ENCODE data around the gene UBTD1.
"Not testable (repeated sequence)": the region's sequence is repeated elsewhere in the genome, so short reads cannot be mapped to it uniquely, and the experiment has no call there.

The UBTD1 gene

DNA sequence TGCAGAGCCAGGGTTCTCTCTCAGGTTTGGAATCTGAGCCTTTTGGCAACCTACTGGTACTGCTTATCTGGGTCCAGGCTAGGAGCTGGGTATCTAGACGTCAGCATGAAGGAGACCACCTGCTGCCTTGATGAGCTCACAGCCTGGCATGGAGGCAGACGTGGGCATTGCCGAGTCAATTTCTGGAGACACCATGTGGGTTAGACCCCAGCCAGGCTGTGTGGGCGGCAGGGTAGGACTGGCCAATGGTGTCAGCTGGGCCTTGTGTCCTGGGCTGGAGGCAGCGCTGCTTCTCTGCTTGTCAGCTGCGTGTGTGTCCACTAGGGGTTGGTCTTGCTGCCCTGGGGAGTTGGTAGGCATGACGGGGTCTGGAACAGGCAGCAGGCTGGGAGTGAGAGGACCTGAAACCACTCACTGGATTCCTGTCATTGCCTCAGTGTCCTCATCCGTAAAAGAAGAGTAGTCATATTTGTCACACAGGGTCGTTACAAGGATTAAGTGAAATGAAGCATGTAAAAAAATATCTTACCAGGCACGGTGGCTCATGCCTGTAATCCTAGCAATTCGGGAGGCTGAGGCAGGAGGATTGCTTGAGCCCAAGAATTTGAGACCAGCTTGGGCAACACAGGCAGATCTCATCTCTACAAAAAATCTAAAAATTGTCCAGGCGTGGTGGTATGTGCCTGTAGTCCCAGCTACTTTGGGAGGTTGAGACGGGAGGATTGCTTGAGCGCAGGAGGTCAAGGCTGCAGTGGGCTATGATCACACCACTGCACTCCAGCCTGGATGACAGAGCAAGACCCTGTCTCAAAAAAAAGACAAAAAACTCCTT is 42.2 kb downstream of the UBTD1 start:
- peak; percentile 91 for DNase-seq

DNA sequence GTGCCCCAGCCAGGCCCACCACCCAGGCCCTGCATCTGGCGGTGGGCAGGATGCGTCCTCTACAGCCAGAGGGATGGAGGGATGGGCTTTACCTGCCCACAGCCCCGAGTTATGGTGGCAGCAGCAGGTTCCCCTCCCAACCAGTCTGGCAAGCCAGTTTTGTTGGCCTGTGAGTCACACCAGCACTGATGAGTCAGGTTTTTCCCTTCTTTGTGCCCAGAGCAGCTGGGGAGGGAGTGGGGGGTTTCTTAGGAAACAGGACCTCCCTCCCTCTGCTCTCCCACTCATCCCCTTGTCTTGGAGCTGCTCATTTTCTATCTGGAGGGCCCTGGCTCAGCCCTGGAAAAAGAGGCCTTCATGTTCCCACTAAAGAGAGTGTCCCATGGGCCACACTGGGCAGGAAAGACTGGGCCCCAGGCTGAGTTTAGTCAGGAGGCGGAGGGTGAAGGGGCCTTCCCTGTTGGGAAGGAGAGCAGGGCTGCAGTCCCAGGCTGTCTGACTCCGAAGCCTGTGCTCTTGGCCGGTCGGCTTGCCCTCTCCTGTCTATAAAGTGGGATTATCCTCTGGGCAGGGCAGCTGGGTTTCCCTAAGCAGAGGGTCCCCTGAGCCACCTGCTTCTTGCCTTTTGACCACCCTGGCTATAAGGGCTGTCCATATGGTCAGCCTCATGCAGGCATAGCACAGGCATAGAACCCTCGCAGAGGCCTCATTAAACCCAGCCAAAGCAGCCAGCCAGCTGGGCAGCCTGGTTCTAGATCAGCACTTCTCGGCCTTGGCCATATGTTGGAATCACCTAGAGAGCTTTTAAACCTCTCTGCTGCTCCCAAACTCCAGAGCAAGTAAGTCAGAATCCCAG is 43.7 kb downstream of the UBTD1 start:
- peak; percentile 96 for DNase-seq

DNA sequence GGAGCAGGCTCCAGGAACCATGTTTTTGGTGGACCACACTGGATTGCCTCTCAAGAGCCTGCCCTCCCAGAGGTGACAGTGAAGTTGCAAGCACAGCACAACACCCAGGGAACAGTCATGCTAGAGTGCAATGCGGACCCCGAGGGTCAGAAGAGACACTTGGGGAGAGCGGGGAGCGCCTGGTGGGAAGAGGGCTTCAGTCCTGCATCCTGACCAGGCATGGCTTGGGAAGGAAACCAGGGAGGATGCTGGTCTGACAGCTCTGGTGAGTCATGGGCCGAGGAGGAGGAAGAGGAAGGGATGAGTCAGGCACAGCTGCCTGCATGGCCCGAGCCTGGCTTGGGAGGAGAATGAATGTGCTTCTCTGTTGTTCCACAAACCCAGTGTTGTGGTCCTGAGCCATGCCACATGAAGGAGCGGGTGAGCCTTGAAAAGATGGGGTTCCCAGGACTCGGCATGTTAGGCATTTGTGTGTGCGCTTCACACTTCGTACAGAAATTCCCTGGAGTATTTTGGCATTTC is 44.4 kb downstream of the UBTD1 start:
- DNase-seq: peak; percentile 97

DNA sequence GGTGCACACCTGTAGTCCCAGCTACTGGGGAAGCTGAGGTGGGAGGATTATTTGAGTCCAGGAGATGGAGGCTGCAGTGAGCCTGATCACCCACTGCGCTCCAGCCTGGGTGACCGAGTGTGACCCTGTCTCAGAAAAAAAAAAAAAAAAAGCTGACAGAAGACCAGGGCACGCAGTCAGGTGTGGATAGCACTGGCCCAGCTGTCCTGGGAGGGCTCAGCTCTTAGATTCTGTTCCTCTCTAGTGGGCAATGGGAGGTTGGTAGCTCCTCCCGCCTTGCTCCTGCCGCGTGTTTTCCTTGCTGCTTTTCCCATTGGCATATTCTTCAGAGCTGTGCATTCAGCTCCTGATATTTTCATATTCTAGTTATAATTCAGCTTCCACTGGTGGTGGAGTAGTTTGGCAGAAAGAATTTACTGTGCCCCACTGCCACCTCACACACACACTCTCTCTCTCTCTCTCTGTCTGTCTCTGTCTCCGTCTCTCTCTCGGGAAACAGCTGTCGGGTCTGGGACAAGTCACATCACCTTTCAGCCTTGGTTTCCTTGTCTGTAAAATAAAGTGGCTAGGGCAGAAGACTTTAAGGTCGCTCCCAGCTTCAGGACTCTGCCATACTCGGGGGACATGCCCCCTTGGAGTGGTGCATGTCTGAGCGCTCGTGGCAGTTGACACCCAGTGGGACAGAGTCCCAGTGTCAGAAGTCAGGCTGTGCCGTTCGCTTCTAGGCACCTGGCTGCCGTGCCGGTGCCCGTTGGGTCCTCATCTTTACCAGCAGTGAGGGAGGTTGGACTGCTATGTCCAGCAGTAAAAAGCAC is 47.9 kb downstream of the UBTD1 start:
- DNase-seq: no peak

DNA sequence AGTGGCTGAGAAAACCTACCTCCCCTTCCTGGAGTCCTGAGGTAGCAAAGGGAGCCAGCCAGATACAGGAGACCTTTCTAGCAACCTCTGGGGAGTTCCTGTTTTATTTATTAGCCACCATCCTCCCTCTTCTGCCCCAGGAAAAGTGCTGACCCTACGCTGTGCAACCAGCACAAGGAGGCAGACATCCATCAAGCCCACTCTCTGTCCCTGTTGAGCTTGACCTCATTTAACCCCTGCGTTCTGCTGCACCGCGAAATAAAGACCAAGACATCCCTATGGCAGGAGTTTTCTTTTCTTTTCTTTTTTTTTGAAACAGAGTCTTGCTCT is 48.5 kb downstream of the UBTD1 start:
- no peak for DNase-seq

DNA sequence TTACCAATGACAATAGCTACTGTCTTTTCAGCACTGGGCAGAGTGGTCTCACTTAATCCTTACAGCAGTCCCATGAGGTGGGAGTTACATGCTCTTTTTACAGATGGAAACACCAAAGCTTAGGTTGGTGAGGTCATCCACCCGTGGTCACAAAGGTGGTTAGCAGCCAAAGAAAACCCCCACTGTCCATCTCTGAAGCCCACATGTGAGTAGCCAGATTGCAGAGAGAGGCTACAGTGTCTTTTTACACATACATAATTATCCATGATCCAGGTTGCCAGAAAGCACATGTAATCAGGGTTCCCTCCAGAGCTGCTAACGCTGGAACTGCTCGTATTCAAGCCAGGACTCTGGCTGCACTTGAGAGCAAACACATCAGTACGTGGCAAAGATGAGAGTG is 49.2 kb downstream of the UBTD1 start:
- no peak for DNase-seq

DNA sequence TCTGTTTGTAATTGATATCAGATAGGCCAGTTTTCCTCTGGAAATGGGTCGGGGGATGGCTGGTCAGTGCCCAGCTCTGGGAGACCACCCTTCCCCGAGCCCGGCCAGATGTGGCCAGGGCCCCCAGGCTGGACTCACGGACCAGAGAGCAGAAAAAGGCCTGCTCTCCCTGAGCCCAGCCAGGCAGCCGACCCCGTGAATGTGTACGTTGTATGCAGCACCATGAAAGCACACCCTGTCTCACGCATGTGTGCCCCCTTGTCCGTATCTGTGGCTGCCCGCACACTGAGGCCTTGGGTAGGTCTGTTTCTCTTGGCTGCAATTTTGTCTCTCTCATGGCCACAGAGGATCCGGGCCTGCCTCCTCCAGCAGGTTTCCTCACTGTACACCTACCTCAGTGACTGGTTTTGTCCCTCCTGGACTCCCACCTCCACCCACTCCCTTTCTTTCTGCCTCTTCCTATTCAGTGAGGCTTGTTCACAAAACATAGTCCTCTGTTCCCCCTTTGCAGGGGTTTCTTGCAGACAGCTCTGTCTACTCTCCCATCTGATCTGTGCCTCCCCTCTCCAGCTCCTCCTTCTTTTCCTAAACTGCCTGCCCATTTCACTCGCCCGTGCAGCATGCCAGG is 50.2 kb downstream of the UBTD1 start:
- DNase-seq: no peak

DNA sequence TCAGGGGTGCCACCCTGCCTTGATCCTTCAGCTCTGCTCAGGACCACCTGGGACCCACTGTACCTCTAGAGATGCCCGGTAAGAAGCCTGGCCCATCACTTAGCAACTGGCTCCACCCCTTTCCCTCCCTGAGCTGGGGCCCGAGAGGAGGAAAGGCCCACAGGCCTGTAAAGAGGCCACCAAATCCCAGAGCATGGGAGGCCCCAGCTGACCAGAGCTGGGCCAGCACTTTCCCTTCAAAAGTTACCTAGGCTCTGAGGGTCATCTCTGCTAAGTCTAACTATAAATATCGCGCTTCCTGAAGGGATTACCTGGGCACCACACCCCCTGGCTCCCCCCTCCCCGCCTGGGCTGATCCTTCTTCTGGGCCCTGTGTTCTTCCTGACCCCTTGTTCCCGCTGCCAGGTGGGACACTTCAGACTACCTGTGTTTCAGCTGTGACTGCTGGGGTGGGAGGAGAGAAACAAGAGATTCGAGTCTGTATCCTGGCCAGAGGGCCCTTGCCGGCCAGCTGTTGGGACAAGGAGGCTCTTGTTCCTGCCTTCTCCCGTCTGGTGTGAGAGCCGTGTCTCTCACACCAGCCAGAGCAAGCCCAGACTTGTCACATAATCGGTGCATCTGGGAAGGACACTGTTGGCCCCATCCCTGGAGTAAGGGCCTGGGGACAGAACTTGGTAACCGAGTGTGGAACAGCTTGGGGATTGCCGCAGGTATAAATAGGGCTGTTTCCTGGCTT is 51.0 kb downstream of the UBTD1 start:
- DNase-seq: no peak

DNA sequence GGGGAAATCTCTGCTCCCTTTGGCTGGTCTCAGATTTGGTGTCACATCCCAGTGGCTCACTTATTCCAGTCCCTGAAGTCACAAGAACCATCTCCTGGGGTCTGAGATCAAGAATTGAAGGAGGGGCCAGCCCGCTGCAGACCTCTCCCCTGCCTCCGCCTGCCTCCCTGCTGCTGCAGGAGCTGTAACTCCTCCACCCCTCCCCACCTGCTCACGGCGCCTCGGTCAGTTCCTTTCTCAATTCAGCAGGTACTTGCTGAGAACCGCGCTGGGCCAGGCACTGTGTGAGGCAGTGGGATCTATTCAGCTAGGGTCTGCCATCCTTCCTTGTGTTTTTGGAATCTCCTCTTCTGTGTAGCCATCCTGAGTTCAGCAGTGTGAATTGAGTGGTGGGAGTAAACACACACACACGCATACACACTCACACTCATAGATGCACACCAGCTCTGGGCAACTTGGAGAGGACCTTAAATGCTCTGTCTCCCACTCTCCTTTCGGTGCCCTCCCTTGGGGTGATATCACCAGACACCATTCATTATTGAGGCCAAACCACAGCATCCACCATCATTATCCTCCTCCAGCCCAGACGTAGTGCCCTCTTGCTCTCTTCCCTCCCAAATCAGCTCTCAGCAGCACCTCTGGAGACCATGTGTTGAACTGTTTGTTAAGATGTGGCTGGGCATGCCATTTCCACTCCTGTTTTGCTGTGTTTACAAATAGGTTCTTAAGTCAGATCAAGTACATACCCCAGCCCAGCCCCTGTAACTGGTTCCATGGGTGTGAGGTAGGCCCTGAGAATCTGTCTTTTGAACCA is 51.8 kb downstream of the UBTD1 start:
- no peak for DNase-seq

DNA sequence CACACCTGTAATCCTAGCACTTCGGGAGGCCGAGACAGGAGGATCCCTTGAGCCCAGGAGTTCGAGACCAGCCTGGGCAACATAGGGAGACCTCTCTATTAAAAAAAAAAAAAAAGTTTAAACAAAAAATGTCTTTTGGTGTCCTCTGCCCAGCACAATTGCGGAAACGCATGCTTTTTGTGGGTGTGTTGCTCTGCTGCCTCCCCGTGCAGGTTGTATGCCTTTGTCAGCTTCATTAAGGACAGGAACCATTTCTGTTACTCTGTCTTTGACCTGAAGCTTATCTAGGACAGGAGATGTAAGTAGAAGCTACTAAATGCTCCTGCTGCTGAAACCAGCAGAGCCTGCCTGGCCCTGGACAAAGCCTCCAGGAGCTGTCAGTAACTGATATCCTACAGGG is 52.5 kb downstream of the UBTD1 start:
- no peak for DNase-seq

DNA sequence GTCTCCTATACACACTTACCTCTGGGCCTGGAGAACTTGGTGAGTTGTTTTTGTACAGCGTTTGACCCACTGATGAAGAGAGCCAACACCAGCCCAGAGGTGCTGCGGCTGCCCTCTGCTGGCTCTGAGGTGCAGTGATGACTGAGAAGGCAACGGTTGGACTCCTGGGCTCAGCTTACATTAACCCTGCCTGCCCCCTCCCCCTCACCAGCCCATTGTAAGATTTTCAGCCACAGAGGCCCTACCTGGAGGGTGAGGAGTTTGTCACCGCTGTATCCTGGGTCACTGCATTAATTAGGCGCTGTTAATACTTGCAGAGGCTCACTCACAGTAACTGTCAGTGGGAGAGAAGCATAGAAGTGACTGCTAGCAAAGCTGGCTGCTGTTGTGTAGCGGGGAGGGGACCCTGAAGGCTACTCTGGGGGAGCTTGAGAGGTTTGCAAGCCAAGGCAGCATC is 54.9 kb downstream of the UBTD1 start:
- DNase-seq: peak; percentile 59

DNA sequence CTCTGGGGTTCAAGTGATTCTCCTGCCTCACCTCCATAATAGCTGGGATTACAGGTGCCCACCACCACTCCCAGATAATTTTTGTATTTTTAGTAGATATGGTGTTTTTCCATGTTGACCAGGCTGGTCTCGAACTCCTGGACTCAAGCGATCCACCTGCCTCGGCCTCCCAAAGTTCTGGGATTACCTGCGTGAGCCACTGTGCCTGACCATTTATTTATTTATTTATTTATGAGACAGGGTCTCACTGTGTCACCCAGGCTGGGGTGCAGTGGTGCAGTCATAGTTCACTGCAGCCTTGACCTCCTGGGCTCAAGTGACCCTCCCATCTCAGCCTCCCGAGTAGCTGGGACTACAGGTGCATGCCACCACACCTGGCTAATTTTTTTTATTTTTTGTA is 55.6 kb downstream of the UBTD1 start:
- not testable (repeated sequence) for DNase-seq

DNA sequence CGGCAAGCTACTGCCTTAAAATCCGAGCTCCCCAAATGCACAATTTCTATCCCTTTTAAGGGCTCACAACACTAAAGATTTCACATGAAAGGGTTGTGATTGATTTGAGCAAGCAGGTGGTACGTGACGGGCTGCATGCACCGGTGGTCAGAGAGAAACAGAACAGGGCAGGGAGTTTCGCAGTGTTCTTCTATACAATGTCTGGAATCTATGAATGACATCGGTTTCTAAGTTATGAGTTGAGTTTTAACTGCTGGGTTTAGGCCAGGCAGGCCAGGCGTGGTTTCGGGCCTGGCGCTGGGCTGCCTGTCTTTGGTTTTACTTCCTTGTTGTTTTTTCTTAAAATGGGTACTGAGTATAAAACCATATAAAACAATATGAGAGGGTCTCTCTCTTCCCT is 56.8 kb downstream of the UBTD1 start:
- DNase-seq: not testable (repeated sequence)

DNA sequence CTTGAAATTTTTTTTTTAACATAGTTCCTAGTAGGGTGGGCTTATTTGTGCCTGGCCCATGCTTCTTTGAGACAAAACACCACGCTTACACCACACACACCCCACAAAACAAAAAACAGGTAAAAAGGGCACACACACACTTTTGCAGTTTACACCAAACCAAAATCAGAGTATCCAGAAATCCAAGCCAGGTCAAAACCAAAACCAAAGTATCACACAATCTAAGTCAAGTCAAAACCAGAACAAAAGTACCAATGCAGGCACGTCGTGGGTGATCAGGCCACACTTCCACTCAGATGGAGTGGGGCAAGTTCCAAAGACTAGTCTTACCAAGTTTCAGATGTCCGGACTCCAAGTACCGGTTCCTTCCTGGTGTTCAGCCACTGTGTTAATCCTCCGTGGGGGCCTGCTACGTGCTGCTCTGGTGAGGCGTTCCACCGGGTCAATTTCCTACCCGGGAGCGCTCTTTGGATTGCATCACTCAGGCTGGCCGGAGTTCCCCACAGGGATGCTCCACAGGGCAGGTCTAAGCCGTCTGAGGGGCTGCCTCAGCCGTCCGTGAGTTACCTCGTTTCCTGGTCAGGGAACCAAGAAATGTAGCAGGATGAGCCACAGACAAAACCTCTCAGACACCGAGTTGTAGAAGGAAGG is 62.1 kb downstream of the UBTD1 start:
- DNase-seq: not testable (repeated sequence)

DNA sequence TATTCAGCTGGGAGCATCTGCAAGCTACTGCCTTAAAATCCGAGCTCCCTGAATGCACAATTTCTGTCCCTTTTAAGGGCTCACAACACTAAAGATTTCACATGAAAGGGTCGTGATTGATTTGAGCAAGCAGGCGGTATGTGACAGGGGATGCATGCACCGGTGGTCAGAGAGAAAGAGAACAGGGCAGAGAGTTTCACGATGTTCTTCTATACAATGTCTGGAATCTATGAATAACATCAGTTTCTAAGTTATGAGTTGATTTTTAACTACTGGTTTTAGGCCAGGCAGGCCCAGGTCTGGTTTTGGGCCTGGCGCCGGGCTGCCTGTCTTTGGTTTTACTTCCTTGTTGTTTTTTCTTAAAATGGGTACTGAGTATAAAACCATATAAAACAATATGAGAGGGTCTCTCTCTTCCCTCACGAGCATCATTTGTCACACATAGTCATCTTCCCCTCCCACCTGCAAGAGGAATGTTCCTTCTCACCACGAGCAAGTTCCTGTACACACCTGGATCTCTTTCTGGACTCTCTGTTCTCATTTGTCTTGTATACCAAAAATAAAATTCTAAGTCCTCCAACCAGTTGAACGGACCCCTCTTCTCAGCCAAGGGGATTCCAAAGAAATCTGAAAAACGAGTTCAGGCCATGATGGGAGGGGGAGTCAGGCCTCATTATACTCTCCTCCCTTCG is 62.8 kb downstream of the UBTD1 start:
- DNase-seq: not testable (repeated sequence)

DNA sequence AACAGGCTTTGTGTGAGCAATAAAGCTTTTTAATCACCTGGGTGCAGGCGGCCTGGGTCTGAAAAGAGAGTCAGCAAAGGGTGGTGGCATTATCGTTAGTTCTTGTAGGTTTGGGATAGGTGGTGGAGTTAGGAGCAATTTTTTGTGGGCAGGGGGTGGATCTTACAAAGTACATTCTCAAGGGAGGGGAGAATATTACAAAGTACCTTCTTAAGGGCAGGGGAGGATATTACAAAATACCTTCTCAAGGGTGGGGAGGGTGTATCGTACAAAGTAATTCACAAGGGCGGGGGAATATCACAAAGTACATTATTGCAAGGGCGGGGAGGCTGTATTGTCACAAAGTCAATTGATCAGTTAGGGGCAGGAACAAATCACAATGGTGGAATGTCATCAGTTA is 63.6 kb downstream of the UBTD1 start:
- DNase-seq: not testable (repeated sequence)

DNA sequence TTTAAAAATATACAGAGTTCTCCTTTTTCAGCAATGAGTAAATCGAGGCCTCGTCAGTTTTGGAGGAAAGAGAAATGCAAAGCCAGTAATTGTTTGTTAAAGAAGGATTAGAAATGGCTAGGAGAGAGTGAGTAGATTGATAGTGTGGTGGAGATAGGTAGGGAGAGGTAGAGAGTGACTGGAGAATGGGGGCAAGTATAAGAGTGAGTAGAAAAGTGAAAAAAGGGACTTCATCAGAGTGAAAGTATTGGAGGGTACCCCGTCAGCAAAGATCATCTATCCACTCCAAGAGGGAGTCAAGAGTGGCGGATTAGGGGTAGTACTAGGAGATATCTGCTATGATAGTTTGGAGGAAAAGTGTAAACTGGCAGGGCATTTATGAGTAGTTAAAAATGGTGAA is 64.6 kb downstream of the UBTD1 start:
- no peak for DNase-seq

DNA sequence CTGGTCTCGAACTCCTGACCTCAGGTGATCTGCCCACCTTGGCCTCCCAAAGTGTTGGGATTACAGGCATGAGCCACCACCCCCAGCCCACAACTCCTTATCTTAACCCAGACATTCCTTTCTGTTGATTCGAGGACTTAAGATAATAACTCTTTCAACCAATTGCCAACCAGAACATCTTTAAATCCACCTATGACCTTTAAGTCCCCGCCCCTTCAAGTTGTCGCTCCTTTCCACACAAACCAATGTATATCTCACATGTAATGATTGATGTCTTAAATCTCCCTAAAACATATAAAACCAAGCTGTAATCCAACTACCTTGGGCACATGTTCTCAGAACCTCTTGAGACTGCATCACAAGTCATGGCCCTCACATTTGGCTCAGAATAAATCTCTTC is 66.1 kb downstream of the UBTD1 start:
- peak; percentile 81 for DNase-seq

DNA sequence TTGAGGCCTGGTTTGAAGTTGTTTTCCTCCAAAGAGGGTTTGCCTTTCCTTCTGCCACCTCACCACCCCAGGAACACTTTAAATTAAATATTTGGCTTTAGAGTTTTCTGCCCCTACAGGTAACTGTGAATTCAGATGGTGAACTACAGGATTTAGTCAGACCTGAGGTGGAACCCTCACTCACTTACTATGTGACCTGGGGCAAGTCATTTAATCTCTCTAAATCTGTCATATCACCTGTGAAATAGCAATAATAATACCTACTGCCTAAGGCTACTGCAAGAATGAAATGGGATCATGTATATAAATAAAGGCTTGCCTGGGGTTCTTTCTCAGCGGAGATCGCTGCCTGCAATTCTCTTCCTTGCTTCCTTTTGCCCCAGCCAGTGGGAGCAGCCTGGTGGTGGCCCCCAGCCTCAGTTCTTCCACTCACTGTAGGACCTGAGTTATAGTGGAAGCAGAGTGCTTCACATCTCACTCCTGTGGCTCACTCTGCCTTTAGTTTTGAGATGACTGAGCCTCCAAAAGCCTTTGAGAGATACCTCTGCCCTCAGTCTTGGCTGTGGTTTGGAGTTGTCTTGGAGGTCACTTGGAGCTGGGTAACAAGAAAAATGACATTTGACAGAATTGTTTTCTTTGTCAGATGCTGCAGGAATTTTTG is 67.7 kb downstream of the UBTD1 start:
- no peak for DNase-seq

All from NCI-H226 (cell line).